Raji (cell line): Measurements from ENCODE around the gene HAND1.

ENCODE experiments used
- POLR2A ChIP-seq: IDR thresholded peaks from 2 replicates; pipeline ENCODE4 v1.6.1; 2011; ENCODE audit warnings: low read depth, low read length, control low read depth; ENCODE audit not compliant: insufficient read depth

The HAND1 gene

DNA sequence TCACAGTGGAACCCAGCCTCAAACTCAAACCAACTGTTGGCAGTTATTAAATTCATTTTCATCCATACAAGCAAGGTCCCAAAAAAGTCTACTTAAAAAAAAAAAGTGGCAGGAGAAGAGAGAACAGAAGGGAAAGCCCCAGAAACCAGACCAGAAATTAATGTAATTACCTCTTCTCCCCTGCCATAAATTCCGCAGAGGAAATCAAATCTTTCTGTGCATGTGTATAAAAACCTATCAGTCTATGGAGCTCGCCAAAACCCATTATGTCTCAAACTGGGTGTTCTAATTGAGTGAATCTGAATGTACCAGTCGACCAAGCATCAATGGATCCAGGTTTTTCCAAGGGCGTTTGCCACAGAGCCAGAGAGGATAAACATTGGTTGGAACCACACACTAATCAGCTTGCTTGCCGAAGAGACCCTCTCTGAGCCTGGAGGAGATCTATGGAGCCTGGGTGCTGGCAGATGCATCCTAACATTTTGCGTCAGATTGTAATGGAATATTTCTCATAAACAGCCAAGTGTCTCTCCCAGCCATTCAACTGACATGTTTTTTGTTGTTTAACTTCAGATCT lies 7.9 kb upstream of the HAND1 start:
- no peak for TF ChIP-seq POLR2A

DNA sequence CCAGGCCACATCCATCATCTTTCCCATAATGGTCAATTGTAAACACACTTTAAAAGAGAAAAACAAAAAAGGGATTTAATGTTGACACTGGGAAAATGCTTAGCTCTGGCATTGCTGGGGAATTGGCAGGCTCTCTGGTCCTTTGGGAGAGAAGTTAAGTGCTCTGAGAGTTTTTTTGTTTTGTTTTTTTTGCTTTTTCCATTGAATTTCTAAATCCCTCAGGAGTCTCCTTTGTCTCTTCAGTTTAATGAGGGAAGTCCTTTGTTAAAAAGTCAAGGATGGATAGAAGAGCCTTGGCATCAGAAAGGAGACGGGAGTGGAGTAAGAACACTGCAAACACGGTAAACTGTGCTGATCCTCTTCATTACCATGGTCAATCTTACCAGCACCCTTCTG lies 7.1 kb upstream of the HAND1 start:
- no peak for TF ChIP-seq POLR2A

DNA sequence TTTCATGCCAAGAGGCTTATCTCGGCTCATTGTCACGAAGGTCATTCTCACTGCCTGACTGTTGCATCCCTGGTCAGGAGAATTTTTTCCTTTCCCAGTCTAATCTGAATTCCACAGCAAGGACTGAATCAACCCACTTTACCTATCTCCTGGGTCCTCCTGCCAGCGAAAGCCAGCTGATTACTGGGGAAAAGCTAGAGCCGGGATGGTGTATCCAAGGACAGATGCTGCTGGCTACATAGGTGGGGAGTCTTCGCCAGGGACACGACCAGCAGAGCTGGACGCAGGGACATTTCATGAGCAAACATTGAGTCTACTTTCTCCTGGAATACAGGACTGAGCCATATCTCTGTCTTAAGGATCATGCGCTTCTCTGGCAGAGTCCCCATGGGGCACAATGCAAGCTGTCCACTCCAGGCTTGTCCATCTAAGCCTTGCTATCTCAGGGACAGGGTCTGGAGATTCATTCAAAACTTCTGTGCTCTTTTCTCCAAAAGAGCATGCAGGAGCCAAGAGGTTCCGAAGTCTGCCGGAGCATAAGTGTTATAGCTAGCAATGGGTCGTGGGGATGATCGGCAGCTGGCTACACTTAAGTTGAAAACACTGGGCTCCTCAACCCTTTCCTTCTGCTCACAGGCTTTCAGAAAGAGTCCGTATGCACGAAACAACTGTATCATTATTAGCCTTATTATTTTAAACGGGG lies 6.5 kb upstream of the HAND1 start:
- no peak for TF ChIP-seq POLR2A

DNA sequence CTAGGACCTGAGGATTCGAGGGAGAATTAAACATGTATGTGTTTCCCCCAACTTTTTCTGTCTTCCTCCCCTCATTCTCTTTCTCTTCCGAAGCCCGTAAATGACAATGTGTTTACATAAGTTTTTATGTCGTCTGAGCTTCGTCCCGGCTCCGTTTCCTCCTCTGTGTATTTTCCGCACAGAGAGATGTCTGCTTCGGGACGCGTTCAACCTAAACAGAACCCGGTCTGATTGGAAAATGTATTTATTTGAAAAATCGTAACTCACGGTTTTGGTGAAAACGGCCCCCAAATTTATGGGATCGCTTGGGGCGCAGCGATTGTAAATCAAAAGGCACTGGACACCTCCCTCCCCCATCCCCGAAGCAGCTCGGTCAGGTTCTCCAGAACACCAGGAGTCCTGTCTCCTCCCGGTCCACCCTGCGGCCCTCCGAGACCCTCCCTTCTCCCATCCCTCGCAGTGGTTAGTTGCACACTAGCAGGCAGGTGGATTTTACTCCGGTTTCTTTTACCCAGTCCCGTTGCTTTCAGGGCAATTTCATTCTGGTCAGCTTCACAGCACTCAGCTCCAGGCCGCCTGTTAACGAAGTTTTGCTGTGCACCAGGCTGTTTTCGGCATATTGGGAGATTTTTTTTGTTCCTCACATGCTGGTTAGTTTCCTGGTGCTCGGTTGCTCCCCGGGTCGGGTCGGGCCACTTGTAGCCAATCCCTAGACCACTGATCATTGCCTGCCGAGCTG lies 5.8 kb upstream of the HAND1 start:
- no peak for TF ChIP-seq POLR2A

DNA sequence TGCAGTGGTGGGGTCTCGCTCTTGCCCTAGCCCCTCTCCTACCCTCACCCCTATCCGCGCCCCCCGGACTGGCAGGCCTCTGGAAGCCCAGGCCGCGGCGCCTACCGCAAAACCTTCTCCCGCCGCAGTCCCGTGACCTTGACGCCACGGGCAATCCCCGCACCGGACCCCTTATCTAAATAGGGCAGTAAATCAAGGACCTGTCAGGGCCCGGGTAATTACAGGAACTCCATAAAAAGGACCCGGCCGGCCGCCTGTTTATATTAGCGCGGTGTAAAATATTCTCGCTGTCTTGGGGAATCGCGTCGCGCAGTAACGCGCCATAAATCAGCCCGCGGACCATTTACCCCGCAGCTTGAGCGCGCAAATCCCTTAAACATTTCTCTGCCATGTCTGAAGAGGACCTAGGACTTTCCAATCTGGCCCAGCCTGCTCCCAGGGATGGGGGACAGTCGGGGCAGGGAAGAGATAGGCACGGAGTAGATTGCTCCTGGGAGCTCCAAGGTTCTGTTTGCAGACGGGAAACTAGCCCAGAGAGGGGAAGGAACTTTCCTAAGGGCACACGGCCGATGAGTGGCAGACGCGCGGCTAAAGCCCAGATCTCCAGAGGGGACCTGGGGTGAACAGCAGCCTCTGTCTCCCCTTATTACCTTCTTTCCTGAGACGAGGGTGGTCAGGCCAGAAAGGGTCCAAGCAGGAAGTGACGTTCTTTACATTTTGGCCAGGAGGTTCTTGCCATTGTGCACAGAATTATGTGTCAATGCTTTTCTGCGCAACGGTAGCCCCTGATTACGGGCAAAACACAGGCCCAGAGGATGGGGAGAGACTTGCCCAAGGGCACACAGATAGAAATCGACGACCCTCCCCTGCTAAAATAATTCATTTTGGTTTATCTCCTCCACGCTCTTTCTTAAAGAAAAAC lies 4.8 kb upstream of the HAND1 start:
- TF ChIP-seq POLR2A: no peak

DNA sequence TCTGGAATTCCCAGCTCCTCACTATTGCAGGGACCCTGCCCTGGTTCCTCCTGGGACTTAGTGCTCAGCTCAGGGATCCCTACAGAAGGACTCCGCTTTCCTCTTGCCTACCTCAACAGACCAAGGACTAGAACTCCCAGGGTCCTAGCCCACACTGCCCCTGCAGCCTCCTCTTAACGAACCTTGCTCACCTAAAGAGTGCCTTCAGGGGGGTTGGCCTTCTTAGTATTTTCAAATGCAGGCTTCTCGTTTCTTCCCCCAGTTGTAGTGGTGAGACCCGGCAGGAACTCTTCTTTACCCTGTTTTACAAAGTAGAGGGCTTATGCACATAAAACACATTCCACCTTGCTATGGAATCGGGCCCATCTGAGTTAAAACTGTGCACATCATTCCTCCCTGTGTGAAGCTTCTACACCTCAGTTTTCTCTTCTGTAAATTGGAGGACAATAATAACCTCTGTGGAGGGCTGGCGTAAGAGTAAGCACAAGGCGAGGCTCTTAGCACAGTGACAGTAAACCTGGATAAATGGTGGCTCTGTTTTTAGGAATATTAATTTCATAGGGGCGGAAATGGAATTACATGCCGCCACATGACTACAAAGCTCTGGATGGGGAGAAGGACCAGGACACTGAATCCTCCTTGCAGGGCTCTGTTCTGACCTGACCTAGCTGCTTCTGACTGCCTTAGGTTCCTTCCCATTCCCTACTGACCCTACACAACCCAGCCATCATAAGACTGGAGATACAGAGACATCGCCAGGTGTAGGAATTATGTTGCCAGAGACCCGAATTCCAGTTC lies 3.8 kb upstream of the HAND1 start:
- TF ChIP-seq POLR2A: no peak

DNA sequence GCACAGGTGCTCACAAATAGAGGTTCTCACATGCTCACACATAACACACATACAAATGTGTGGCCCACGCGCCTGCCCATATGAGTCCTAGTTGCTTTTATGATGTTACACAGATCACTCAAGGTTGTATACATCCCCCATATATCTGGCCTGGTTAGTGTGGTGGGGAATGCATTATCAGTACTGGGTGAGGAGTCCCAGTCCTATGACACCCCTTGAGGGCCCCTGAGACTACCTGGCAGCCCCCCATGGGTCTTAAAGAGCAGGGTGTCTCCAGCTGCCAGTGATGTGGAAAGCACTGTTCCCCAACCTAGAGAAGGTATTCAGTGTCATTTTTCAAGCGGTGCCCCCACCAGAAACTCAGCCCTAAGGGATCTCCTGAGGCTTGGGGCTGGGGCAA lies 2.8 kb upstream of the HAND1 start:
- no peak for TF ChIP-seq POLR2A

DNA sequence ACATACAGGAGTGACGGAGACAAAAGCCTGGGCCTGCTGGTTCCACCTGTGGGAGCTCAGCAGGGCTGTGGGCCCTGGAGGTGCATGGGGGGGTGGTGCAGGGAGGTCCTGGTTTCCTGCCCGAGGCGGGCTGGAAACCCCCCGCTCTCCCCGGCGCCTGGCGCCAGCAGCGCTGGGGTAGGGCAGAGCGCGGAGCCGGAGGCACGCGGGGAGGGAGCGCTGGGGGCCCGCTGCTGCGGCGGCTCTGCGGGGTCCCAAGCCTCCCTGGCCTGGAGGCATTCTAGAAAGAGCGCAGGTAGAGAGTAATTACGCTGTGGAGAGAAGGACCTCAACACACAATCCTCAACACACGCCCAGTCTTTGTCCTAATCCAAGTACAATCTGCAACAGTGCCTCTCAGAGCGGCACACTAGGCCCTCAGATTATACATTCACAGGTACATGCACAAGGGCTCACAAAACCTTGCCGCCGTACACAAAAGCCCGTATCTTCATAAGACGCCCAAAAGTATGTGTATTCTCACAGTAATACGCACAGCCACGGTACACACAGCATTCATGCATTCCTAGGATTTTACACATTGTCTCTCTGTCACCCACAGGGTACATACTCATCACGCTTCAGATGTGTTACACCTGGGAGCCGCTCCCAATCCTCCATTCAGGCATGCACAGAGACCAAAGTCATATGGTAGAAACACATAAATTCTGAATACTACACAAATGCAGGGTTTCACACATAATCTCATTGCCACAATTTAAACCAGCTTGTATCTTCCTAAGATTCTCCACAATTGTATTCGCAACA lies 2.1 kb upstream of the HAND1 start:
- TF ChIP-seq POLR2A: no peak

DNA sequence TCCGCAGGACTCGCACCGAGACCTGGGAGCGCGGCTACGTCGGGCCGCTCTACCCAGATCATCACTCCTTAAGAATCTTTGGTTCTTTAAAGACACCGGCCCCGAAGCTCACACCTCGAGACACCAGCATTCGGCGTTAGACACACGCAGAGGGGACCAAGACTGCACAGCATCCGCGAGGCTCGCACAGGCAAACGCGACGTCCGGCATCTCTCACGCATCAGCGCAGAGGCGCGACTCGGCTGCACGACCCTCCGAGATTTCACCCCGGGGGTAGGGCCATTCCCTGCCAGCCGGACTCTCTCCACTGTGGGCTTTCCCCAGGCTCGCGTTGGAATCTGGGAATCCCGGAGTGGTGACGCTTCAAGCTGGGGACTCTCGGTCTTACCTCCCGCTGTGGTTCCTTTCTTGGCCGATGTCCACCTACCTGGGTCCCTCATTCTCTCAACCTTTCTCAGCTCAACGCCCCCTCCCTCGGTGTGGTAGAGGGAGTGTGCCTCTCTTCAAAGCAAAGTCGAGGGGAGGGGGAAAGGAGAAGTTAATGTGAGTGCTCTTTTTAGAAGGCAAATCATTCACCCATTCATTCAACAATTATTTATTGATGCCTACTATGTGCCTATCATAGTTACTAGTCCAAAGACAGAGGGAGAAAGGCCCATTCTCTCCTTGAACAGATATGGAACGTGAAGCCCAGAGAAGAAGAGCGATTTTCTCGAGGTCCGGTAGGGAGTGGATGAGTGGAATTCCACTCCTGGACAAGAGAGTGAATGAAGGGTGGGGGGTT lies 1.3 kb upstream of the HAND1 start:
- no peak for TF ChIP-seq POLR2A

DNA sequence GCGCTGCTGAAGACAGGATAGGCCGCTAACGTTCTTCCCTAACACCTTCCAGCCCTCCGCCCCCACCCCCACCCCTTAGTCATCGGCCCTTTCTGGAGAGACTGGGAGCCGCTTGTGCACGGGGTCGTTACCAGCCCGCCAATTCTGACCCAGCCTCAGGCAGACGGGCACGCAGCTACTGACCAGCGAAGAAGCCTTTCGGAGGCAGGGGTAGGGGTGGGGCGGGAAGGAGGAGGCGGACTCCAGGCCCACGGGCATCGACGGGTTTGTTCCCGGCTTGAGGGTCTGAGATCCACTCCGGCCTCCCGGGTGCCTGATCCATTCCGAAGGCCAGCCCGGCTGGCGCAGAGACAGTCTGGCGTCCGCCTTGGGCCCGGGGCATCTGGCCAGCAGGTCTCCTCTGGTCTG lies 729 bp upstream of the HAND1 start:
- no peak for TF ChIP-seq POLR2A

DNA sequence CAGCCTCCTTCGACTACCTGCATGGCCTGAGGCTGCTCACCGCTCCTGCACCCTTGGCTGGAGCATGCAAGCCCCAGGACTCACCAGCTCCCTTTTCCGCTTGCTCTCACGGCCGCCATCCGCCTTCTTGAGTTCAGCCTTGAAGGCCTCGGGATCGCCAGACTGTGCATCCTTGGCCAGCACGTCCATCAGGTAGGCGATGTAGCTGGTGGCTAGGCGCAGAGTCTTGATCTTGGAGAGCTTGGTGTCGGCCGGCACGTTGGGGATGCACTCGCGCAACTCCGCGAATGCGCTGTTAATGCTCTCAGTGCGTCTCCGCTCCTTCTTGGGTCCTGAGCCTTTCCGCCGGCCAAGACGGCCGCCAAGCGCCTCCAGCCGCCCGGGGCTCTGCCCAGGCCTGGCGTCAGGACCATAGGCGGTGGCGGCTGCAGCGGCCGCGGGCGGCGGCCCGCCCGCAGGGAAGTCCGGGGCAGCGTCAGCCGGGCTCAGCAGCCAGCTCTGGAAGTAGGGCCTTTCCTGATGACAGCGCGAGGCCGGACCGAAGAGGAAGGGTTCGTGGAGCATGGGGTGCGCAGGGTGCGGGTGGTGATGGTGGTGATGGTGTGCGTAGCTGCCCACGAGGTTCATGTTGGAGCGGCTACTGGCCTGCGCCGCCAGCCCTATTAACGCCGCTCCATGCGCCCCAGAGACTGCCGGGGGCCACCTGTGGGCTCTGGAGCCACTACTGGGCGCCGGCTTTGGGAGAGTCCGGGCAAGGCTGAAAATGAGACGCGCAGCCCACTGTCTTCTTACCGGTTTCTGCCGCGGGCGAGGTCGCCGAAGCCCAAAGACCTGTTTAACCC lies 424 bp downstream of the HAND1 start:
- no peak for TF ChIP-seq POLR2A
